Transverse colon (tissue), 4 donors: ENCODE results near the gene TCF7L2.

Experiments used
- CTCF ChIP-seq, 5 experiments: fragments of 200-600 bp in 3 of 5; fragments of 450-650 bp in 2 of 5; sonication (generic) in 3 of 5; IDR thresholded peaks; 1 replicate in 2 of 5; 2 replicates in 3 of 5; pipeline ENCODE4 v1.5.1; 2016 to 2017; ENCODE audit warnings: antibody characterized with exemption in 5 of 5, inconsistent platforms in 3 of 5, mild to moderate bottlenecking in 2 of 5, moderate library complexity in 1 of 5
- POLR2A ChIP-seq: fragments of 450-650 bp; IDR thresholded peaks from one replicate; pipeline ENCODE4 v1.6.1; 2016; ENCODE audit warnings: antibody characterized with exemption, mild to moderate bottlenecking, moderate library complexity
- POLR2AphosphoS5 ChIP-seq, 3 donors: sonication (generic); formaldehyde crosslinking; IDR thresholded peaks; one replicate each; pipeline ENCODE4 v1.6.1; 2016; ENCODE audit warnings: antibody characterized with exemption in 3 of 3

DNA sequence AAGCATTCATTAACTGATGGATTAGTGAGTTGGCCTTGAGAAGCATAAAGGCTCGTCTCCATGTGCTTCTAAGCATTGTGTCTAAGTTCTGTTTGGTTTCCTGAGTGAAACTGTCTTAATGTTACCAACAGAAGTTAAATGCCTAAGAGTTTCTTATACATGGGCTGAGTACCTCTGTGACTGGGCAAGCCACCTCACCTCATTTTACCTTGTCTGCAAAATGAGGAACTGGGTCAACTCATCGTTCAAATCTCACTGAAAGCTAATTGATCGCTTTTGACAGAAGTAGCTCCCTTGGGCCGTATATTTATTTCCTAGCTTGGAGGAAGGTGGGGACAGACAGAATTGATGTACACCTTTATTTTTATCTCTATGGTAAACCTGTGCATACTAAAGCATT is 88.9 kb downstream of the TCF7L2 start:
- TF ChIP-seq POLR2A (no peak), CTCF (IDR thresholded peaks at IDR 0.05) (no peak), POLR2AphosphoS5 (IDR thresholded peaks at IDR 0.05) (no peak)
